IMR-90 (cell line): ENCODE results near the gene PFDN1. TPM values are rescaled to one million over a fixed set of nuclear protein-coding genes. Genes with fewer than 3 reads are reported as not detected.

Experiments used
- ATAC-seq: fragments of 200-7000 bp; cut with Tn5 transposase; 2 replicates; pipeline ENCODE4 v1.9.1; 2020; ENCODE audit warnings: low read depth, mild to moderate bottlenecking, moderate library complexity
- BruUV-seq: library from RNA; stranded (reverse); fragments of 400-500 nt; replicated peaks from 2 replicates; lab custom pipeline; 2021; lab: Mats Ljungman, UMichigan
- CTCF ChIA-PET: fragments of 300-600 bp; formaldehyde crosslinking; extraction: SDS; loops from one replicate; lab custom pipeline; 2021; ENCODE audit warnings: antibody characterized with exemption; lab: Yijun Ruan, JAX
- POLR2A ChIA-PET: fragments of 300-600 bp; sonication (Branson Sonifier 250); formaldehyde crosslinking; loops from one replicate; lab custom pipeline; 2022; ENCODE audit warnings: antibody characterized with exemption; ENCODE audit not compliant: unreplicated experiment; lab: Charles Lee
- DNase-seq: peaks from one replicate; pipeline ENCODE4 v3.0.0; 2013
- H2AFZ ChIP-seq: replicated peaks from 2 replicates; pipeline ENCODE3; 2013; ENCODE audit warnings: low read length, mild to moderate bottlenecking; ENCODE audit not compliant: poor library complexity
- H2AK5ac ChIP-seq: 2 replicates; pipeline ENCODE4 v1.6.1; 2013; ENCODE audit warnings: low read depth, low read length, inconsistent platforms
- H2AK9ac ChIP-seq: replicated peaks from 2 replicates; pipeline ENCODE3; 2013; ENCODE audit warnings: mild to moderate bottlenecking, low read depth, low read length, moderate library complexity; ENCODE audit not compliant: poor library complexity
- H2BK120ac ChIP-seq: 2 replicates; pipeline ENCODE4 v1.6.1; 2013; ENCODE audit warnings: low read depth, low read length, inconsistent platforms
- H2BK15ac ChIP-seq: 3 replicates; pipeline ENCODE4 v1.6.1; 2013; ENCODE audit warnings: low read depth, low read length, inconsistent platforms
- H2BK20ac ChIP-seq: 2 replicates; pipeline ENCODE4 v1.6.1; 2013; ENCODE audit warnings: low read depth, mild to moderate bottlenecking, inconsistent platforms, low read length, moderate library complexity
- H2BK5ac ChIP-seq: 2 replicates; pipeline ENCODE4 v1.6.1; 2013; ENCODE audit warnings: mild to moderate bottlenecking, low read depth, low read length, inconsistent platforms; ENCODE audit not compliant: poor library complexity, severe bottlenecking
- H3K14ac ChIP-seq: replicated peaks from 2 replicates; pipeline ENCODE4 v1.6.1; 2013; ENCODE audit warnings: low read depth, low read length, inconsistent platforms
- H3K18ac ChIP-seq: 2 replicates; pipeline ENCODE4 v1.6.1; 2013; ENCODE audit warnings: low read depth, low read length, control low read depth
- H3K23ac ChIP-seq: 2 replicates; pipeline ENCODE4 v1.6.1; 2013; ENCODE audit warnings: low read depth, low read length, inconsistent platforms
- H3K27ac ChIP-seq: 2 replicates; pipeline ENCODE4 v1.5.1; 2013; ENCODE audit warnings: mild to moderate bottlenecking, control low read depth, low read length; ENCODE audit not compliant: insufficient read depth
- H3K27me3 ChIP-seq: 2 replicates; pipeline ENCODE4 v1.6.1; 2013; ENCODE audit warnings: low read length; ENCODE audit not compliant: control insufficient read depth, insufficient read depth
- H3K36me3 ChIP-seq: 2 replicates; pipeline ENCODE4 v1.6.1; 2013; ENCODE audit warnings: low read length, mixed read lengths; ENCODE audit not compliant: control insufficient read depth, insufficient read depth
- H3K4ac ChIP-seq: 2 replicates; pipeline ENCODE4 v1.6.1; 2013; ENCODE audit warnings: low read depth, low read length, inconsistent platforms
- H3K4me1 ChIP-seq: 2 replicates; pipeline ENCODE4 v1.6.1; 2013; ENCODE audit warnings: low read length, mixed read lengths; ENCODE audit not compliant: control insufficient read depth, insufficient read depth
- H3K4me2 ChIP-seq: 2 replicates; pipeline ENCODE4 v1.6.1; 2013; ENCODE audit warnings: low read depth, mild to moderate bottlenecking, control low read depth, low read length, moderate library complexity
- H3K4me3 ChIP-seq: 2 replicates; pipeline ENCODE4 v1.5.1; 2013; ENCODE audit warnings: low read depth, mild to moderate bottlenecking, control low read depth, low read length, moderate library complexity; ENCODE audit not compliant: insufficient read depth
- H3K56ac ChIP-seq: 2 replicates; pipeline ENCODE4 v1.6.1; 2013; ENCODE audit warnings: low read length, inconsistent platforms; ENCODE audit not compliant: insufficient read depth; ENCODE audit errors: extremely low read depth
- H3K79me1 ChIP-seq, 2 experiments: 2 replicates each; pipeline ENCODE4 v1.6.1; 2013; ENCODE audit warnings: low read length in 2 of 2, inconsistent platforms in 1 of 2, low read depth in 1 of 2
- H3K9ac ChIP-seq: 2 replicates; pipeline ENCODE4 v1.6.1; 2013; ENCODE audit warnings: low read depth, low read length, control low read depth
- H3K9me1 ChIP-seq: 2 replicates; pipeline ENCODE4 v1.6.1; 2013; ENCODE audit warnings: low read length, inconsistent platforms; ENCODE audit not compliant: insufficient read depth
- H3K9me3 ChIP-seq: 2 replicates; pipeline ENCODE4 v1.6.1; 2013; ENCODE audit warnings: low read length; ENCODE audit not compliant: control insufficient read depth, insufficient read depth
- H4K20me1 ChIP-seq: 2 replicates; pipeline ENCODE4 v1.6.1; 2013; ENCODE audit warnings: low read length, inconsistent platforms; ENCODE audit not compliant: insufficient read depth
- H4K5ac ChIP-seq: 2 replicates; pipeline ENCODE4 v1.6.1; 2013; ENCODE audit warnings: mild to moderate bottlenecking, low read depth, low read length, control low read depth
- H4K8ac ChIP-seq, 2 experiments: 2 replicates each; pipeline ENCODE4 v1.6.1; 2013; ENCODE audit warnings: low read depth in 2 of 2, low read length in 2 of 2, control low read depth in 1 of 2, inconsistent platforms in 1 of 2
- H4K91ac ChIP-seq: 2 replicates; pipeline ENCODE4 v1.6.1; 2013; ENCODE audit warnings: low read depth, low read length, inconsistent platforms; ENCODE audit not compliant: insufficient read depth
- FOS ChIP-seq: fragments of 150-350 bp; IDR thresholded peaks from 2 replicates; pipeline ENCODE4 v1.6.1; 2016; ENCODE audit warnings: low read depth, low read length
- MAFK ChIP-seq: IDR thresholded peaks from 2 replicates; pipeline ENCODE4 v1.6.1; 2012; ENCODE audit warnings: low read depth, low read length, improper control_type of control experiment
- RCOR1 ChIP-seq: IDR thresholded peaks from 2 replicates; pipeline ENCODE4 v1.6.1; 2012; ENCODE audit warnings: mild to moderate bottlenecking, low read length, improper control_type of control experiment; ENCODE audit not compliant: insufficient replicate concordance
- WGBS, 2 experiments: methylation state at CpG; one replicate each; pipeline versions ENCODE4 v1.1.5 to v1.1.7; 2013; ENCODE audit warnings: missing lambda C conversion rate in 2 of 2; ENCODE audit not compliant: insufficient read length in 1 of 2; ENCODE audit errors: extremely low coverage in 2 of 2; 5-methylcytosine and 5-hydroxymethylcytosine counted together
- dilution Hi-C: fragments of 300-500 bp; cut with HindIII; formaldehyde crosslinking; loops from one replicate; pipeline ENCODE4 v1.14.3; 2018; ENCODE audit warnings: low sequenced_read_pairs; ENCODE audit not compliant: unreplicated experiment
- in situ Hi-C: fragments of 300-500 bp; cut with MboI; formaldehyde crosslinking; loops from 3 replicates; pipeline ENCODE4 v1.14.3; 2019; ENCODE audit warnings: low sequenced_read_pairs, inconsistent platforms, mixed read lengths
- intact Hi-C: fragments of 100-400 bp; cut with micrococcal nuclease; formaldehyde crosslinking; loops from 2 replicates; pipeline ENCODE4 v1.10.0; 2022
- polyA plus RNA-seq, 3 experiments: library from polyadenylated mRNA; depleted of rRNA; stranded (reverse); fragments of >200 nt; gene quantifications; 2 replicates each; pipeline ENCODE4 v1.2.3, GENCODE V29; 2012; ENCODE audit warnings: low replicate concordance in 1 of 3
- total RNA-seq: library from RNA; depleted of rRNA; stranded (reverse); fragments of >200 nt; gene quantifications from 2 replicates; pipeline ENCODE4 v1.2.3, GENCODE V29; 2012

PFDN1 gene
- total and polyA plus RNA-seq, 2 of the 4 experiments (the other 2 are of a cell fraction), result 98.8 to 134 TPM

DNA sequence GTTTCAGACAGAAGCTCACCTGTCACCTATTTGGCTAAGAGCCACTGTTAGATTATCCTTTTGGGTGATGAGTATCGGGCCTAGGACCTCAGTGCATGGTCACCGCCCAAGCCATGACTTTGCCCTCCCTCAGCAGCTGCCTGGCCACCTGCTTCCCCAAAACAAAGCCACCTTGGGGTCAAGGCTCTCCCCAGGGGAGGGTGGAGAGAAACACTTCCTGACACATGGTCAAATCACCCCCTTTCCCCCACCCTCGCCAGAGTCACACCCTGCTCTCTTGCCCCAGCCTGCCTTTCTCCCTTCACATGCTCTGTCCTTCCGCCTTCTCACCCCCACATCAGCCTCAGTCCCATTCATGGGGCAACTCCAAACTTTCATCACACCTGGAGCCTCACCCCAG, 45.2 kb upstream of the PFDN1 start:
- dilution Hi-C loops (no loop called here), intact Hi-C loops (loop anchor here (5.0 kb wide), 1 partner anchor 51 kb away; no protein-coding TSS in a partner anchor), in situ Hi-C loops (no loop called here)
- TF ChIP-seq FOS (no peak), RCOR1 (no peak), MAFK (no peak)
- ChIA-PET CTCF (interaction anchor here (11.0 kb wide), 1 partner anchor 105 kb away, joined by 233 read pairs; no protein-coding TSS in a partner anchor), POLR2A (no interaction called here)
- Histone ChIP-seq H2BK5ac (no peak overlapping the region), H3K4ac (no peak overlapping the region), H4K20me1 (0 out of 2 replicates have a peak, but pooled peaks cover 9% of the 10 kb centered on the region), H2BK20ac (no peak overlapping the region), H2AK9ac (no peak overlapping the region), H2BK15ac (no peak overlapping the region), H3K79me1 (peaks cover 20 to 30% of the 10 kb centered on the region in 2 experiments), H2BK120ac (no peak overlapping the region), H3K4me1 (peaks cover 11% of the 10 kb centered on the region), H3K23ac (no peak overlapping the region), H3K56ac (no peak overlapping the region), H2AFZ (no peak overlapping the region), H3K36me3 (no peaks in the 10 kb centered on the region; the same call in 1 of the 2 replicates), H2AK5ac (no peak overlapping the region), H3K27ac (no peak overlapping the region), H3K9me3 (no peaks in the 10 kb centered on the region), H3K4me3 (no peak overlapping the region), H3K27me3 (no peaks in the 10 kb centered on the region), H3K4me2 (no peak overlapping the region), H3K14ac (no peak overlapping the region), H3K18ac (no peak overlapping the region), H4K91ac (no peak overlapping the region), H4K5ac (no peak overlapping the region), H4K8ac (no peak overlapping the region), H3K9ac (no peak overlapping the region), H3K9me1 (peaks cover 4% of the 10 kb centered on the region; the same call in 1 of the 2 replicates)
- ATAC-seq (no peak), DNase-seq (no peak)
- no TSS peak for BruUV-seq
- no CpG with 5 or more reads among the region's 4 CpGs for WGBS, 2 experiments
